HG03064 (cell line): ENCODE measurements around the gene MTRR.

ENCODE experiments used
- ATAC-seq: cut with Tn5 transposase; IDR thresholded peaks from one replicate; pipeline ENCODE4 v1.9.1; 2021; ENCODE audit warnings: low read depth; ENCODE audit not compliant: unreplicated experiment

MTRR gene

DNA sequence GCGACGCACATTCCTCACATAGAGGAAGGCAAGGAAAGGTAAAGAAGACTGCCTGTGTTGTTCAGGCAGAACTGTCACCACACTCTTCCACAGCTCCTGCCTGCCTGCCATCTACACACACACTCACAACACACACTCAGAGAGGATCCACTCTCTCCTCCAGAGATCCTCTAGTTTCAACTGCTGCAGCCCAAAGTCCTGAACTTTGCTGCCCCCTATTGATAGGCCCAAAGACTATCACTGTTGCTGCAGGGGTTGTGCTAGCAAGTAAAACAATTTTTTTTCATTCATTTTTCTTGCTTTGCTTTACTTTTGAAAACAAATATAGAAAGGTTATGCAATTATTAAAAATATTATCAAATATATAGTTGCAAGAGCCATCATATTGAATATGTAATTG, 12.1 kb upstream of the MTRR start:
- no peak for ATAC-seq

DNA sequence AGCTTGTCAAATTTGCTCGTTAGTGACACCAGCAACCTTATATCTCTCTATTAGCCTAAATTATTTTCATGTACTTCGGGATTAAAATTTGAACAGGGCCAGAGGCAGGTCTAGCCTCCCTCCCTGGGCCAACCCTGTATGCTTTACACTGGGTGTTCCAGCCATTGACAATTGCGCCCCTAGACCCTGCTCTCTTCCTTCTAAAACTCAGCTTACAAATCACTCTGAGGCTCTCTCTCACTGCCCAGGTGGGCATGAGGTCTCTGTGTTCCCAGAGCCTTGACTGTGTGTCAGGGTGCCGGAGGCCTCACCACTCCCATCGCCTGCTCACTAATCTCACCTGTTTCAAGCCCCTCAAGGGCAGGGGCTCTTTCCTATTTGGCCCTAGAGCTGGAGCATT, 11.6 kb upstream of the MTRR start:
- ATAC-seq: no peak

DNA sequence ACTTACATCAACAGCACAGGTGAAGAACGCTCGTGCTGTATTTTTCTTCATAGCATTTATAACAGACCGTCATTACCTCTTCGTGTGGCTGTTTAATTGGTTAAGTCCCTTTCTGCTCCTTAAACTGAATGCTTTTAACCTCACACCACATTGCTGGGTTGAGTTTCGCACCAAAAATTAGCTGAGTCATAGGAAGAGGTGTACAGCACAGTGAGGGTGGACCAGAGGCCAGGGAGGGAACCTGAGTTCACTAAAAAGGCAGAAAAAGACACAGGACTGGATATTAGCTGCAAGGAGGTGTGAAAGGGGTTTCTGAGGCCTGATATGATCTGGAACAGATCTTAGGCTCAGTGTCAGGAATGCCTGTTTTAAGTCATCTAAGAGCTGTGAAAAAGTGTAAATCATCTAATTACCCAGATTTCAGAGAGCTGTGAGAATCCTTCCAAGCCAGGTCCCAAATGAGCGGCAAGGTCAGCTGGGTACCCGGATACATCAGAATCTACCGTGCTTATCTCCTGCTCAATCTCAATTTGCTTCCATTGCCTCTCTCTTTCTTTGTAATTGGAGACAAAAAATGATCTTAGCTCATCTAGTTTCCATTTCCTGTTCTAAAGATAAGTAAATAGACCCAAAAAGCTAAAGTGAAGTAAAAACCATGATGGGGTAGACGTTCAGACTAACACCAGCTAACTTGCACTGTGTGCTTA, 10.9 kb upstream of the MTRR start:
- ATAC-seq: no peak

DNA sequence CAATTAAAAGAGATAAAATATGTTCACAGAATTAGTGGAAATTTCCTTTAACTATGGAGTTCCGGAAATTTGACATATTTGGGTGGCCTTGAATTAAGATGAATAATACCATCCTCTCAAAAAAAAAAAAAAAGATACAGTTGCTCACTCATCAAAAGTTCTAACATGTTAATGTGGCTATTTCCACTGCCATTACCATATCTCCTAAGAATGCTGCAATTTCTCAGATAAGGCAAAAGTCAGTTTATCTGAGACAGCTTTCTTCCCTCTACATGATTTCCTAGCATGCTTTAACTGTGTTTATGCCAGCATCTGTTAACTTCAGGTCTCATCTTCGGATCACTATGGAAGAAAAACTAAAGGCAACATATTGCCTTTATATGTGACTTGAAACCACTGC, 2.8 kb upstream of the MTRR start:
- no peak for ATAC-seq

DNA sequence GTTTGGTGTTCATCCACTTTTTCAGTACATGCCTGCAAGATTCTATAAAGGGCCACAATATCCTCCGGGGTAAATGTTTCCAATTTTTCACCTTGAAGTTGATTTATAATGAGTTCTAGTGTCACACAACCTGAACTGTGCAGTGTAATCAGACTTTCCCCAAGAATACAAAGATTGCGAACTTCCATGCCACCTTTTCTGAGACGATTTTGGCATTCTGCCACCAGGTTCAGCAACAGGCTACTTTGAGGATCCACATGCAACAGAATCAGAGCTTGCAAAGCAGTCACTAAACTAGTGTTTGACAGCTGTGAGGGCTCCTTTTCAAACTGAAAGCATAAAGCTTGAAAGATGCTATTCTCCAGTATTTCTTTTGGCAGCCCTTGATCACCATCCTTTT, 1.7 kb upstream of the MTRR start:
- ATAC-seq: no peak

DNA sequence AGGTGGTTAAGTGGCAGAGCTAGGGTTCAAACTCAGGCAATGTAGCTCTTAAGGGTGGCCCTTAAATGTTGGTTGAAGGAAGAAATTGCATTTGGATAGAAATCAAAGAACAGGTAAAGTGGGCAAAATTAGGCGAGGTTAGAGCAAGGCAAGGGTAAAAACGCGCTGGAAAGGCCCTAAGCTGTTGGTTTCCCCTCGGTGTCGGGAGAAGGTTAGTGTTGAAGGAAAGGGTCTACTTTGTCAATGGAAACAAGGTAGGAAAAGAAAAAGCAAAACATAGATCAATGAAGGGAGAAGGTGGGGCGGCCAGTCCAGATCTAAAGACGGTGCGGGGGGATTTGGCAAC, 548 bp upstream of the MTRR start:
- no peak for ATAC-seq

DNA sequence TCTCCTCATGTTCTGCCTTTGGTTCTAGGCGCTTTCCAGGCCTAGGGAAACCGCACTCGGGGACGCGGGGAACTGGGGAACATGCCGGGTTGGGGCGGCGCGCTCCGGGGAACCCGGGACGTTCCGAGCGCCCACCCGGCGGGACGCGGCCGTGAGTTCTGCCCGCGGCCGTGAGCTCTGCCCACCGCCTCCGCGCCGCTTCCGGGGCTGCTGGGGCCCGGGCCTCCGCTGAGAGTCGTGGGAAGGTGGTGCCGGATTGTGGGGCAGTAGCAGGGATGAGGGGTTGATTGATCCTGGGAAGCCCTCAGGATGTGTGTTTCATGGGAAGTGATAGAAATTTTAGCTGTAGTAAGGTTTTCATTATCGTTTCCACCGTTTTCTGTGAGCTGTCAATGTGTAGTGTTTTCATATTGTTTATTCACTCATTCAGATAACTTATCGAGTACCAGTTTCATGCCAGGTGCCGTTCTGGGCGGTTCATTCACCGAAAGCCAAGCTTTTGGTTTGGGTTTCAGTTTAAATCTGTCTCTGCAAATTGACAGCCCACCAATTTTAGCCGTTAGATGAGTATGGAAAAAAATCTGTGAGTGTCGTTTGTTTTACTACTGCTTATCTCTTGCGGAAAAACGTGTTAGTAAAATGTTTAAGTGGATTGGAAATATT, 657 bp downstream of the MTRR start:
- ATAC-seq: peak; percentile 26

DNA sequence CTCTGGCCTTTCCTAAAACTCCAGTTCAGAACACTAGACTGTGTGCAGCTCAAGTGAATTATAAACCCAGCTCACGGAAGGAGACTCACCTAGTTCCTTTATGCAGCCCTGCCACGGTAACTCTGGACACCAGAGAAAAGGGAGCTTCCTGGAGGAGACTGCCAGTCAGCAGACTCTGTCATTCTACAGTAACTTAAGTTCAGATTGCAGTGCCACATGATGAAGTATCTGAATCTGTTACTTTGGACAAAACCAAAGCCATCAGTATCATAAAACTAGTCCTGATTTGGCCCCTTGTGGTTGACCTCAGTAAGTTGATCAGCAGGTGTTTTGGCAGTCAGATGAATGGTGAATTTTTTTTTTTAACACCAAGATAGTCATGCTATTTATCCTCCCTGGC, 2.7 kb downstream of the MTRR start:
- no peak for ATAC-seq

DNA sequence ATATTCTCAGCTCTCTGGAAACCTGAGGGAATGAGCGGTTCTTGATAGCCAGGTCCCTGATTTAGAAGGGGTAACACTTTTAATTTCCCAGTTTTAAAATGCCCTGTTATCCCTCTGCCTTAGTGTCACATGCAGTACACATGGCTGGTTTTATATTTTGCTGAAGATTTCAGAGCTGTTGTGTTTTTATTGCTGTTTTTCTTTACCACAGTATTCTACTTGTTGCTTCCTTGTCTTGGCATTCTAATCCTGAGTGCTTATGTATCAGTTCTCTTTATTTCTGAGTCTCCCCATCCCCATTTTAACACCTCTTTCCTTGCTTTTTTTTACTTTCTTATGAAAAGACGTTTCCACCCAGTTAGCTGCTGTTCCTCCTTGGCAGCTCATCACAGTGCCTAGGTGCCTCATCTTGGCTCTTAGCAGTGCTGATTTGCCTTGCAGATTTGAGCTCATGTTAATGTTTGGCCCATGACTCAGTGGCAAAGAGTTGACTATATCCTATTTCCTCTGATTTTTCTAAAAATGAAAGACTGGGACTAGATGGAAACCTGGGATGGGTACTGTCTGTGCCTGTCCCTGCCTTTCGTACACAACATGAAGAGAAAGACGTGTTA, 3.7 kb downstream of the MTRR start:
- ATAC-seq: no peak

DNA sequence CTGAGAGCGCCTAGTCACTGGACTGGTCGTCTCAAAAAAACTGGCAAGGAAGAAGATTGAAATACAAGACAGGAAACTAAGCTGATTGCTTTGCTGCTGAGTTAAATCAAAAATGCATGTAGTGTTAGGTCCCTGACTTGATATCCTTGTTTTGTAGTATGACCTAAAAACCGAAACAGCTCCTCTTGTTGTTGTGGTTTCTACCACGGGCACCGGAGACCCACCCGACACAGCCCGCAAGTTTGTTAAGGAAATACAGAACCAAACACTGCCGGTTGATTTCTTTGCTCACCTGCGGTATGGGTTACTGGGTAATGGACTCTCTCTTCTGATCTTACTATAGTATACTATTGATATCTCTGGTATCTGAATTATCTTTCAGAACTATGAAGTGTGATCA, 4.3 kb downstream of the MTRR start:
- no peak for ATAC-seq

DNA sequence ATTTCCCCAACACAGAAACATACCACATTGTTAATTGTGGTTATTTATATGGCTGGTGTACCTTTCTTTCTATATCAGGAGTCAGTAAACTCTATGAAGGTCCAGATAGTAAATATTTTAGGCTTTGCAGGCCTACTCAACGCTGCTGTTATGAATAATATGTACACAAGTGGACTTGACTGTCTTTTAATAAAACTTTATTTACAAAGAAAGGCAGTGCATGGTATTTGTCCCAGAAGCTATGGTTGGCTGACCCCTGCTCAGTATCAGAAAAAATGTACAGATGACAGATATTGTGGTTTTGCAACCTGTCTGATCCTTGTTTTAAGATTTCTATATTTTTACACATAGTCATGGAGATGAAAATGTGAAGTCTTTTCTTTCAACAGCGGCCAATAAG, 5.7 kb downstream of the MTRR start:
- ATAC-seq: no peak

DNA sequence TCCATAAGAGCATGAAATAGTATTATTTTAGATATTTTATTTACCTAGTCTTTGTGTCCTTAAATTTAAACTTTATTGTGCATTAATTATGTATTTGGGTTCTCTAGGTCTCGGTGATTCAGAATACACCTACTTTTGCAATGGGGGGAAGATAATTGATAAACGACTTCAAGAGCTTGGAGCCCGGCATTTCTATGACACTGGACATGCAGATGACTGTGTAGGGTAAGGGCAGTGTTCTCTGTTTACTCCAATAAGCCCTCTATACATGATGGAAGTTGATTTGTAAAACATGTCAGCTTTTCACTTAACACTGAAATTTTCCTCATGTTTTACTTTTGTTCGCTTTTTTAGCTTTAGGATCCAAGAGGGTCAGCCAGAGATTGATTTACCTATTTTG, 6.2 kb downstream of the MTRR start:
- no peak for ATAC-seq

DNA sequence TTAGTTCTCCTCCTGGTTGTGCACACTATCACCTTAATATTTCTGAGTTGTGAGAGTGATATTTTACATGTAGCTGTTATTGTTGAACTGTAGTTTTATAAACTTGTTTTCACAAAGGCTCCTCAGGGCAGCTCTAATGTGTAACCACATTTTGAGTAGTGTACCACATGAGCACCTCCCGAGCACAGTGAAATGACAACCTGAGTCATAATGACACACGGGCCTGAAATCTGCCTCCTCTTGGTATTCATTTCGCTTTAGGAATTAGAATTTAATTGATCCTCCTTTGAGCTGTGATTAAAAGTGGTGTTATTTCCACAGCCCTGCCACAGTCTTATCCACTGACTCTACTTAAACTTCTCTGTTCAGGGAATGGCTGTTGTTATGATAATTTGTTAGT, 7.9 kb downstream of the MTRR start:
- ATAC-seq: no peak

DNA sequence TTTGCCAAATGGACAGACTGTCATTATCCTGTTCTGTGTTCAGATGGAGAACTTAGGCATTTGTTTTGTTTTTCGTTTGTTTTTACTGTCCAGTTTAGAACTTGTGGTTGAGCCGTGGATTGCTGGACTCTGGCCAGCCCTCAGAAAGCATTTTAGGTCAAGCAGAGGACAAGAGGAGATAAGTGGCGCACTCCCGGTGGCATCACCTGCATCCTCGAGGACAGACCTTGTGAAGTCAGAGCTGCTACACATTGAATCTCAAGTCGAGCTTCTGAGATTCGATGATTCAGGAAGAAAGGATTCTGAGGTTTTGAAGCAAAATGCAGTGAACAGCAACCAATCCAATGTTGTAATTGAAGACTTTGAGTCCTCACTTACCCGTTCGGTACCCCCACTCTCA, 8.9 kb downstream of the MTRR start:
- ATAC-seq: no peak

DNA sequence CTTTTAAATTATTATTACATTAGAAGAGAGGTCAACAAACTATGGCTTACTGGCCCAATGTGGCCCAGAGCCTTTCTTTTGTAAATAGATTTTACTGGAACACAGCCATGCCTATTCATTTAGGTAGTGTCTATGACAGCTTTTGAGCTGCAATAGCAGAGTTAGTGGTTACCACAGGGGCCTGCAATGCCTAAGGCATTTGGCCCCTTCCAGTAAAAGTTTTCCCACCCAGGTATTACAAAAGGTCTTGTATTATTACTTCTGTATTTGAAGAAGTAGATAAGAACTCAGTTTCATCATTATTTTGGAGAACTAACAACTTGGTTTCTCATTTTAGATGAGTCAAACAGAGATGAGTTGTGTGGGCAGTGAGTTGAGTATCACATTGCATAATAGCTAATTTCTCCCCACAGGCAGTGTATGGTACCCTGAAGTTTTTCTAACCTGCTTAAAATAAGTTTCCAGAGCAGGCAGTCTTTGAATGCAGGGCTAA, 9.5 kb downstream of the MTRR start:
- ATAC-seq: peak; percentile 96

DNA sequence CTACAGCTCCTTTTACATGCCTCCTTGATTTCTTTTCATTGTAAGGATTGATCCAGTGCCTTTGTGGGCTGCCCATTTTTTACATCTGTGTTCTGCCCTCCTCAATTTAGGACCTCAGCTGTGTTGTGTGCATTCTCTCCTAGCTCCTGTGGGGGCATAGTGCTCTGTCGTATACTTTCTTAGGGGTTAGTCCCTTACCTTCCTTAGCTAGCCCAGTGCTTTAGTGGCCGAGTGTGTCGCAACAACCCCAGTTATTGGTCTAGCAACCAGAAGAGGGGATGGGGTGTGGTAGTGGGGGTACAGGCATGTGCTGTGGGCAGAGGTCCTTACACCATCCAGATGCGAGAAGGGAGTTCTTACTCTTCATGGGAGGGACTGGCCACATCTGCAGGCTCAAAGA, 12.1 kb downstream of the MTRR start:
- ATAC-seq: no peak

DNA sequence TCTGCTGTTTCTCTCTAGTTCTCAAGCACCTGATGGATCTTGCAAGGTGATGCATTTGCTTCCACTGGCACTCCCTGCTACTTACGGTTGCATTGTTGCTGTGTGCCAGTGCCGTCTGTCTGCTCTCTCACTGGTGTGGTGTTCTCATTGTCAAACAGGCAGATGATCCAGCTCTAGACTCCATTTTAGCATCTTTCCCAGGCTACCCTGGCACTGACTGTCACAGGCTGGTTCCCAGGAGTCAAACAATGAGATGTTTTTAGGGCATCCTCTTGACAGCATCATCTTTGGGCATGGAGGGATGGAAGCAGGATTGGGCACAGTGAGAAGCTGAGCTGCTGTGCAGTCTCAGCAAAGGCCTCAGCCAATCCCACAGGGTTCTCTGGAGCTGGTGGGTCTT, 12.9 kb downstream of the MTRR start:
- ATAC-seq: no peak

DNA sequence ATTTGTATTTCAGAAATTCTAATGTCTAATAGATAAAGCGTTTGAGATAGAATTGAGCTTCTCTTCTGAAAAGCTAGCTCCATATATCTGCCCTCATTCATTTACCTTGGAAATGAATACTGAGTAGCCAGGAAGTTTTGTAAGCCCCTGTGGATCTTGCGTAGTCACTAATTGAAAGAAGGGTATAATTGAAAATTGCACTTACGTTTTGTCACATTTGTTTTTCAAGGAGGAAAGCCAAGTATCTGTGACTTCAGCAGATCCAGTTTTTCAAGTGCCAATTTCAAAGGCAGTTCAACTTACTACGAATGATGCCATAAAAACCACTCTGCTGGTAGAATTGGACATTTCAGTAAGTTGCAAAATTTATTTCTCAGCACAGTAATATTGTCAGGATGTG, 14.0 kb downstream of the MTRR start:
- no peak for ATAC-seq

DNA sequence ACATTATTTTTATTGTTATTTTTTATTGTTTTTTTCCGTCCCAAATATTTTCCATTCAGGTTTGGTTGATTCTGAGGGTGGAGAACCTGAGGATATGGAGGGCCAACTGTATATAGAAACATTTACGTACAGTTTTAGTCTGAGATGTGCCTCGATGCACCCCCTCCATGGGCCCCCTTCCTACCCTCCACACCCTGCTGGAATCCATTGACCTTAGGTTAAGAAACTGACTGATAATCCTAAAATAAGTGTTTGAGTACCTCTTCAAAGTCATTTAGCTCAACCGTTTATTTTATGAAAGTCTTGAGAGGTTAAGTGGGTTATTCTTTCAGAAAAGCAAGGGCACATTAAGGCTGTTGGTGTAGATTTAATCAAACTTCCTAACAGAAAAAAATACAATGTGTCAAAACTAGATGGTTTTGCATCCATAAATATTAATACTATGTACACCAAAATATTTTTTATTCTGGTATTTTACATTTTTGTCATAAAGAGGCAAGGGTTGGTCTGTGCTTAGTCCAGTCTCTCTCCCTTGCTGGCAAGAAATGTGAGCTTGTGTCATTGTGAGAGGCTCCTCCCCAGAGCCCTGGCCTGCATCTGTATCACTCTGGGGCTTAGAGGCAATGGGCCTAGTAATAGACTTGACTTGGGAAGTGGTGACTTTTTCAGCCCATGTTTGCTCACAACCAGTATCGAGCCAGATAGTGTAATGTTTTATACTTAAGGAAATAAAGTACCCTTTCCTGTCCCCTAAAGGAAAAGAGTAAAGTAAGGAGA, 15.7 kb downstream of the MTRR start:
- ATAC-seq: no peak

DNA sequence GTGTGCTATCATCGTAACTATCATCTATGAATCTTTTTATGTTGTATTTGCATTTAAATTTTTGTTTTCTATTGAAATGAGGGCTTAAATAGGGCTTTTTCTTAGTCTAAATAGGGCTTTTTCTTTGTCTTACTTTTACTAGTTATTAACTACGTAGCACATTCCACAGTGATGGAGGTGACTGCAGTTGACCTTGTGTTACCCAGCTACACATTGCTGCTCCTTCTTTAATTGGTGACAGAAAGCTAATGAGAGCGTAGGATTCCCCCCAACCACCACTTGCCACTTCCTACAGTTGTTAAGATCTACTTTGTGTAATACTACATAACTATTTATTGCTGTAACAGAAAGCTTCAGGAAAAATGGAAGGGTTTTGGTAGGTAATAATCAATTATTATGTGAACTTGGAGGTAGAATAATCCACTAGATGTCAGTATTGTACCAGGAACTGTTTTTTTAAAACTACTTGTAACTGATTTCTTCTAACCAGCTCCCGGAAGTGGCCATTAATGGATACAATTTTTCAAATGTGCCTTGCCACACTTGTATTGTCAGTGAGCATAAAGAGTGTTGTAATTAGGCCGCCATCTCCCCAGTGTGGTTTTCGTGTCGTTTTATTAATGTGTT, 18.0 kb downstream of the MTRR start:
- ATAC-seq: no peak

DNA sequence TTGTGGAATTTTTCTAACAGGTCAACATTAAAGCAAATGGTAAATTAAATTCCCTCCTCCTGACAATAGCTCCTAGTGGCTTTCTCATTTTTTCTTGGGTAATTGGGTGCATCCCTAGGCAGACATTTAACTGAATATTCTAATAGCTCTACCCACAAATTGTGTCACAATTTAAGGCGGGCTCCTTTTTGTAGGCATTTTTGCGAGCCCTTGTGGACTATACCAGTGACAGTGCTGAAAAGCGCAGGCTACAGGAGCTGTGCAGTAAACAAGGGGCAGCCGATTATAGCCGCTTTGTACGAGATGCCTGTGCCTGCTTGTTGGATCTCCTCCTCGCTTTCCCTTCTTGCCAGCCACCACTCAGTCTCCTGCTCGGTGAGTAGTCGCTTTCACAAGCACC, 20.0 kb downstream of the MTRR start:
- ATAC-seq: no peak
